ENCODE measurements around the gene GGT5.
"Not testable (repeated sequence)": the region's sequence is repeated elsewhere in the genome, so short reads cannot be mapped to it uniquely, and the experiment has no call there.

The GGT5 gene

GRCh38 chr22:24259459-24259858, 14.6 kb upstream of the GGT5 start:
- peak; percentile 19 for DNase-seq

- not testable (repeated sequence) for DNase-seq
These were observed 11.9 kb upstream of the GGT5 start for GRCh38 chr22:24256736-24257135.

- DNase-seq = not testable (repeated sequence)
These were observed 11.3 kb upstream of the GGT5 start for GRCh38 chr22:24256136-24256535.

GRCh38 chr22:24253126-24253525, 8.2 kb upstream of the GGT5 start:
- DNase-seq = not testable (repeated sequence)

GRCh38 chr22:24251286-24251685, 6.4 kb upstream of the GGT5 start:
- DNase-seq = not testable (repeated sequence)

- DNase-seq = not testable (repeated sequence)
These were observed 4.5 kb upstream of the GGT5 start for GRCh38 chr22:24249413-24249812.

GRCh38 chr22:24248611-24249010, 3.7 kb upstream of the GGT5 start:
- DNase-seq = not testable (repeated sequence)

- DNase-seq = peak; percentile 58
These were observed 2.9 kb upstream of the GGT5 start for GRCh38 chr22:24247564-24248344.

- no peak for DNase-seq
These were observed 2.2 kb upstream of the GGT5 start for GRCh38 chr22:24247011-24247507.

GRCh38 chr22:24245584-24246561, 991 bp upstream of the GGT5 start:
- not testable (repeated sequence) for DNase-seq

GRCh38 chr22:24244144-24244787, 616 bp downstream of the GGT5 start:
- no peak for DNase-seq

GRCh38 chr22:24243417-24243816, 1.5 kb downstream of the GGT5 start:
- DNase-seq = not testable (repeated sequence)

GRCh38 chr22:24240985-24241692, 3.7 kb downstream of the GGT5 start:
- not testable (repeated sequence) for DNase-seq

- DNase-seq = no peak
These were observed 4.5 kb downstream of the GGT5 start for GRCh38 chr22:24240381-24240780.

GRCh38 chr22:24238101-24238694, 6.7 kb downstream of the GGT5 start:
- DNase-seq = not testable (repeated sequence)

- no peak for DNase-seq
These were observed 8.2 kb downstream of the GGT5 start for GRCh38 chr22:24236656-24237055.

- no peak for DNase-seq
These were observed 9.6 kb downstream of the GGT5 start for GRCh38 chr22:24235315-24235714.

- DNase-seq = no peak
These were observed 11.1 kb downstream of the GGT5 start for GRCh38 chr22:24233816-24234215.

- no peak for DNase-seq
These were observed 11.6 kb downstream of the GGT5 start for GRCh38 chr22:24233235-24233634.

GRCh38 chr22:24232725-24233124, 12.2 kb downstream of the GGT5 start:
- DNase-seq = no peak

- no peak for DNase-seq
These were observed 12.8 kb downstream of the GGT5 start for GRCh38 chr22:24232124-24232523.

- DNase-seq = no peak
These were observed 13.2 kb downstream of the GGT5 start for GRCh38 chr22:24231706-24232105.
